GM23248 (cell line): ENCODE results near the gene CACNA1D. TPM values are rescaled to one million over a fixed set of nuclear protein-coding genes. Genes with fewer than 3 reads are reported as not detected.

ENCODE experiments used
- DNase-seq: peaks from one replicate; pipeline ENCODE4 v3.0.0-alpha.2; 2015
- H2AFZ ChIP-seq: fragments of 200-600 bp; sonication (generic); 2 replicates; pipeline ENCODE4 v1.6.1; 2016; ENCODE audit warnings: antibody characterized with exemption
- H3F3A ChIP-seq: fragments of 200-600 bp; sonication (generic); 2 replicates; pipeline ENCODE4 v1.6.1; 2016; ENCODE audit warnings: mild to moderate bottlenecking, antibody characterized with exemption, mixed run types; ENCODE audit not compliant: insufficient read depth
- H3K27ac ChIP-seq: fragments of 200-600 bp; sonication (generic); 2 replicates; pipeline ENCODE4 v1.5.1; 2016; ENCODE audit warnings: mild to moderate bottlenecking
- H3K27me3 ChIP-seq: fragments of 200-600 bp; sonication (generic); replicated peaks from 2 replicates; pipeline ENCODE4 v1.6.1; 2016; ENCODE audit warnings: mild to moderate bottlenecking; ENCODE audit not compliant: insufficient read depth
- H3K36me3 ChIP-seq: fragments of 200-600 bp; sonication (generic); 2 replicates; pipeline ENCODE4 v1.6.1; 2016; ENCODE audit warnings: low read depth, mild to moderate bottlenecking
- H3K4me1 ChIP-seq: fragments of 200-600 bp; sonication (generic); 2 replicates; pipeline ENCODE4 v1.6.1; 2016; ENCODE audit warnings: mild to moderate bottlenecking; ENCODE audit not compliant: insufficient read depth
- H3K4me2 ChIP-seq: fragments of 200-600 bp; sonication (generic); one replicate; pipeline ENCODE4 v1.6.1; 2016; ENCODE audit warnings: mild to moderate bottlenecking; ENCODE audit not compliant: unreplicated experiment
- H3K4me3 ChIP-seq: fragments of 200-600 bp; sonication (generic); 2 replicates; pipeline ENCODE4 v1.5.1; 2016; ENCODE audit warnings: mild to moderate bottlenecking
- H3K79me2 ChIP-seq: fragments of 200-600 bp; sonication (generic); 2 replicates; pipeline ENCODE4 v1.6.1; 2016; ENCODE audit warnings: mild to moderate bottlenecking; ENCODE audit not compliant: insufficient read depth
- H3K9ac ChIP-seq: fragments of 200-600 bp; sonication (generic); 2 replicates; pipeline ENCODE4 v1.6.1; 2016; ENCODE audit warnings: mild to moderate bottlenecking
- H3K9me2 ChIP-seq: fragments of 200-600 bp; sonication (generic); 2 replicates; pipeline ENCODE4 v1.6.1; 2016; ENCODE audit warnings: mixed run types, mild to moderate bottlenecking, moderate library complexity; ENCODE audit not compliant: insufficient read depth
- H3K9me3 ChIP-seq: fragments of 200-600 bp; sonication (generic); one replicate; pipeline ENCODE4 v1.6.1; 2017; ENCODE audit warnings: low read depth
- H4K20me1 ChIP-seq: fragments of 200-600 bp; sonication (generic); 2 replicates; pipeline ENCODE4 v1.6.0; 2016; ENCODE audit not compliant: insufficient read depth
- EZH2 ChIP-seq: fragments of 200-600 bp; sonication (generic); IDR thresholded peaks from 2 replicates; pipeline ENCODE4 v1.6.1; 2018; ENCODE audit warnings: antibody characterized with exemption, mild to moderate bottlenecking; ENCODE audit not compliant: insufficient read depth, poor library complexity, severe bottlenecking
- EZH2phosphoT487 ChIP-seq: fragments of 200-600 bp; sonication (generic); IDR thresholded peaks from 2 replicates; pipeline ENCODE4 v1.6.1; 2018; ENCODE audit warnings: antibody characterized with exemption, moderate library complexity, mild to moderate bottlenecking, low read depth; ENCODE audit not compliant: insufficient read depth
- WGBS, 2 experiments: methylation state at CpG; one replicate each; pipeline ENCODE4 v1.1.6; 2015 to 2017; ENCODE audit warnings: low lambda C conversion rate in 2 of 2, low coverage in 1 of 2; ENCODE audit errors: missing lambda C conversion rate in 2 of 2; 5-methylcytosine and 5-hydroxymethylcytosine counted together
- in situ Hi-C: fragments of 300-500 bp; cut with MboI; formaldehyde crosslinking; loops from 2 replicates; pipeline ENCODE4 v1.15.0; 2020
- polyA plus RNA-seq: library from polyadenylated mRNA; unstranded; fragments of >200 nt; fragmentation: Nextera tagmentation; extraction: Ambion mirVana; gene quantifications from 2 replicates; pipeline ENCODE4 v1.2.1, GENCODE V29; 2016
- total RNA-seq: library from RNA; depleted of rRNA; stranded (reverse); fragments of >200 nt; shearing (Covaris generic); gene quantifications from 2 replicates; pipeline ENCODE4 v1.2.3, GENCODE V29; 2014

CACNA1D gene
- total and polyA plus RNA-seq, 2 experiments from 2014 or later = not detected

GRCh38 chr3:53716998-53717397 lies 222.6 kb downstream of the CACNA1D start:
- H3K4me3 ChIP-seq = no peak overlapping the region
- H3K36me3 ChIP-seq = no peaks in the 10 kb centered on the region
- TF ChIP-seq EZH2phosphoT487 (no peak), EZH2 (no peak)
- WGBS, 2 experiments = 84 to 90% methylated on average over 7 of the region's 7 CpGs
- DNase-seq = no peak
- H3K79me2 ChIP-seq = no peaks in the 10 kb centered on the region
- 0 out of 2 replicates have a peak, but pooled peaks cover 4% of the 10 kb centered on the region for H3F3A ChIP-seq
- H3K4me1 ChIP-seq = 0 out of 2 replicates have a peak, but pooled peaks cover 10% of the 10 kb centered on the region
- no peaks in the 10 kb centered on the region for H4K20me1 ChIP-seq
- in situ Hi-C loops = no loop called here
- no peak overlapping the region for H3K27ac ChIP-seq
- no peaks in the 10 kb centered on the region for H3K9me2 ChIP-seq
- no peaks in the 10 kb centered on the region for H3K27me3 ChIP-seq
- no peak overlapping the region for H3K4me2 ChIP-seq
- H3K9ac ChIP-seq = no peak overlapping the region
- no peaks in the 10 kb centered on the region for H3K9me3 ChIP-seq
- H2AFZ ChIP-seq = no peak overlapping the region

GRCh38 chr3:53718462-53718861 lies 224.1 kb downstream of the CACNA1D start:
- Histone ChIP-seq H3K4me1 (0 out of 2 replicates have a peak, but pooled peaks cover 10% of the 10 kb centered on the region), H3K36me3 (no peaks in the 10 kb centered on the region), H3F3A (0 out of 2 replicates have a peak, but pooled peaks cover 4% of the 10 kb centered on the region), H3K4me3 (no peak overlapping the region), H3K27ac (no peak overlapping the region), H2AFZ (no peak overlapping the region), H3K9ac (no peak overlapping the region), H3K79me2 (no peaks in the 10 kb centered on the region), H3K27me3 (no peaks in the 10 kb centered on the region), H3K9me3 (no peaks in the 10 kb centered on the region), H3K4me2 (no peak overlapping the region), H3K9me2 (no peaks in the 10 kb centered on the region), H4K20me1 (no peaks in the 10 kb centered on the region)
- DNase-seq = no peak
- in situ Hi-C loops = no loop called here
- 79 to 86% methylated on average over 8 to 17 of the region's 17 CpGs for WGBS, 2 experiments
- no peak for TF ChIP-seq EZH2phosphoT487
- TF ChIP-seq EZH2 = no peak

GRCh38 chr3:53719796-53720195 lies 225.4 kb downstream of the CACNA1D start:
- 63 to 65% methylated on average over 6 of the region's 6 CpGs for WGBS, 2 experiments
- DNase-seq = no peak
- no peaks in the 10 kb centered on the region for H4K20me1 ChIP-seq
- H3K9ac ChIP-seq = no peak overlapping the region
- H3K27me3 ChIP-seq = no peaks in the 10 kb centered on the region
- H2AFZ ChIP-seq = no peak overlapping the region
- no peak overlapping the region for H3K27ac ChIP-seq
- no peak overlapping the region for H3K4me2 ChIP-seq
- TF ChIP-seq EZH2 (no peak), EZH2phosphoT487 (no peak)
- H3K4me1 ChIP-seq = 0 out of 2 replicates have a peak, but pooled peaks cover 10% of the 10 kb centered on the region
- H3K9me2 ChIP-seq = no peaks in the 10 kb centered on the region
- in situ Hi-C loops = no loop called here
- H3K36me3 ChIP-seq = no peaks in the 10 kb centered on the region
- H3F3A ChIP-seq = 0 out of 2 replicates have a peak, but pooled peaks cover 4% of the 10 kb centered on the region
- H3K79me2 ChIP-seq = no peaks in the 10 kb centered on the region
- H3K4me3 ChIP-seq = no peak overlapping the region
- no peaks in the 10 kb centered on the region for H3K9me3 ChIP-seq

DNA sequence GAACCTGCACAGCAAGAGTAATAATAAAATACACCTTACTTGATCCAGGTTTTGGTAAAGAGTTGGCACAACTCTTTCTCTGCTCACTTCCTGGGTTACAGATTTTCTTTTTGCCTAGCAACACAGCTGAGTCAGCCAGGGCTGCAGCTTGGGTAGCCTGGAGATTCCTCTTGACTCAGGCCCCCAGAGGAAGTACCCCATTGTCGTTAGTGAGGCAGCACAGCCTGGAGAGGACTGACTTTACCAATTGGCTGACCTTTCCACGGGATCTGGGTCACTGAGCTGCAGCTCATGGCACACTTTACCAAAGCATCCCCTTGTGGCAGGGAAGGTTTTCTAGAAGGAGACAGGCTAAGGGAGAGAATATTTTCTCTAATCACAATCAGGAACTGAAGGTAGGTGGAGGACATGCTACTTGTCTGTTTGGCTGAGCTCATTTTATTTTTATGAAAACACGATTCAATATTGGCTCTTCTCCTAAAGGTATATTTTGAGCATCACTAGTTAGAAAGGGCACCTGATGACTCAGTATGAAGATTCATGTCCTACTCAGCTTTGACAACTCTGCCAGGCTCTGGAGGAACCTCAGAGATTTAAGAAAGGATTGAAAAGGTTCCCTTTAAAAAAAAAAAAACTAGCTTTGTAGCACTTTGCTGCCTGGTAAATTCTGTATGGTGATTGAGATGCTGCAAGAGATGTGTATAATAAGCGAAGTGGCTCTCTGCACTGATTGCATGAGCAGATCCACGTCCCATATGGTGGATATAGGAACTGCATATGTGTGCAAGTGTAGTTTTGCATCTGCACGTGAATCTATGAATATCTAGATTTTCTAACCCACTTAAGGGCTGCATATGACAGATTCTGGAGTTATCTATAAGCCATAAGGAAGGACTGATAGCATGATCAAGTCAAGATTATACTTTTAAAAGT lies 227.0 kb downstream of the CACNA1D start:
- TF ChIP-seq EZH2phosphoT487 = no peak
- H3K9me2 ChIP-seq = no peaks in the 10 kb centered on the region
- no peaks in the 10 kb centered on the region for H4K20me1 ChIP-seq
- no peak overlapping the region for H3K4me2 ChIP-seq
- H3K36me3 ChIP-seq = no peaks in the 10 kb centered on the region
- H3K9ac ChIP-seq = no peak overlapping the region
- 26 to 39% methylated on average over 6 of the region's 6 CpGs for WGBS, 2 experiments
- no peaks in the 10 kb centered on the region for H3K79me2 ChIP-seq
- no peak overlapping the region for H2AFZ ChIP-seq
- no peaks in the 10 kb centered on the region for H3K27me3 ChIP-seq
- in situ Hi-C loops = no loop called here
- no peak overlapping the region for H3K27ac ChIP-seq
- 0 out of 2 replicates have a peak, but pooled peaks cover 4% of the 10 kb centered on the region for H3F3A ChIP-seq
- no peak overlapping the region for H3K4me3 ChIP-seq
- 0 out of 2 replicates have a peak, but pooled peaks cover 10% of the 10 kb centered on the region for H3K4me1 ChIP-seq
- peak; percentile 53 for DNase-seq
- H3K9me3 ChIP-seq = no peaks in the 10 kb centered on the region
